Breast epithelium (tissue), 3 donors: ENCODE measurements around the gene PNPLA4.

Experiments
- POLR2A ChIP-seq: fragments of 450-650 bp; IDR thresholded peaks from one replicate; pipeline ENCODE4 v1.6.1; 2016; ENCODE audit warnings: antibody characterized with exemption, mild to moderate bottlenecking, moderate library complexity
- POLR2AphosphoS5 ChIP-seq, 3 donors: sonication (generic); formaldehyde crosslinking; IDR thresholded peaks; one replicate each; pipeline ENCODE4 v1.6.1; 2017; ENCODE audit warnings: antibody characterized with exemption in 3 of 3
- TF ChIP-seq, protein P1 (sequence below), 3 donors: fragments of 450-650 bp; IDR thresholded peaks; one replicate each; pipeline ENCODE4 v1.5.1; 2016 to 2017; ENCODE audit warnings: antibody characterized with exemption in 3 of 3, mild to moderate bottlenecking in 3 of 3, moderate library complexity in 3 of 3

- TF ChIP-seq, protein P1, sequence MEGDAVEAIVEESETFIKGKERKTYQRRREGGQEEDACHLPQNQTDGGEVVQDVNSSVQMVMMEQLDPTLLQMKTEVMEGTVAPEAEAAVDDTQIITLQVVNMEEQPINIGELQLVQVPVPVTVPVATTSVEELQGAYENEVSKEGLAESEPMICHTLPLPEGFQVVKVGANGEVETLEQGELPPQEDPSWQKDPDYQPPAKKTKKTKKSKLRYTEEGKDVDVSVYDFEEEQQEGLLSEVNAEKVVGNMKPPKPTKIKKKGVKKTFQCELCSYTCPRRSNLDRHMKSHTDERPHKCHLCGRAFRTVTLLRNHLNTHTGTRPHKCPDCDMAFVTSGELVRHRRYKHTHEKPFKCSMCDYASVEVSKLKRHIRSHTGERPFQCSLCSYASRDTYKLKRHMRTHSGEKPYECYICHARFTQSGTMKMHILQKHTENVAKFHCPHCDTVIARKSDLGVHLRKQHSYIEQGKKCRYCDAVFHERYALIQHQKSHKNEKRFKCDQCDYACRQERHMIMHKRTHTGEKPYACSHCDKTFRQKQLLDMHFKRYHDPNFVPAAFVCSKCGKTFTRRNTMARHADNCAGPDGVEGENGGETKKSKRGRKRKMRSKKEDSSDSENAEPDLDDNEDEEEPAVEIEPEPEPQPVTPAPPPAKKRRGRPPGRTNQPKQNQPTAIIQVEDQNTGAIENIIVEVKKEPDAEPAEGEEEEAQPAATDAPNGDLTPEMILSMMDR (IDR thresholded peaks at IDR 0.05) = no peak
- TF ChIP-seq POLR2AphosphoS5 (IDR thresholded peaks at IDR 0.05) (no peak), POLR2A (no peak)
Observed at GRCh38 chrX:7953446-7953845, 26.2 kb upstream of the PNPLA4 start.
